Head of caudate nucleus (tissue), 42 donors: ENCODE results near the gene SUMF1.

Experiments
- DNase-seq, 42 donors: peaks; one replicate each; pipeline versions ENCODE4 v3.0.0 to v3.0.0-alpha.2; 2020 to 2021; ENCODE audit warnings: mixed read lengths in 7 of 42
- intact Hi-C: fragments of 100-400 bp; cut with DNase I; formaldehyde crosslinking; loops from one replicate; pipeline ENCODE4 v1.15.0; 2022

SUMF1 gene

DNA sequence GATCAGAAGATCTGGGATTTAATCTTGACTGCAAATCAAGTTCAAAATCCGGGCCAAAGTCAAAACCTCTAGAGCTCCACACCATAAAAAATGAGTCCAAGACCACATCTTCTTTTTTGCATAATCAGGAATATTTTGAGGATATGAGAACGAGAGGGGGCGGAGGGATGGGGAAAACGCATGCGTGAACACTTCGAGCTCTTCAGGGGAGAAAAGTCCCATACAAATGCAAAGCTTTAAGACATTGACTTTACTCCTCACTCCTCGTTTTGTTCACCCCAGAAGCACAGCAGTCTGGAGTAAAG is 68.2 kb downstream of the SUMF1 start:
- intact Hi-C loops = no loop called here
- peak in 41 of 42 donors; percentile 9 to 71 (median 37) for DNase-seq

DNA sequence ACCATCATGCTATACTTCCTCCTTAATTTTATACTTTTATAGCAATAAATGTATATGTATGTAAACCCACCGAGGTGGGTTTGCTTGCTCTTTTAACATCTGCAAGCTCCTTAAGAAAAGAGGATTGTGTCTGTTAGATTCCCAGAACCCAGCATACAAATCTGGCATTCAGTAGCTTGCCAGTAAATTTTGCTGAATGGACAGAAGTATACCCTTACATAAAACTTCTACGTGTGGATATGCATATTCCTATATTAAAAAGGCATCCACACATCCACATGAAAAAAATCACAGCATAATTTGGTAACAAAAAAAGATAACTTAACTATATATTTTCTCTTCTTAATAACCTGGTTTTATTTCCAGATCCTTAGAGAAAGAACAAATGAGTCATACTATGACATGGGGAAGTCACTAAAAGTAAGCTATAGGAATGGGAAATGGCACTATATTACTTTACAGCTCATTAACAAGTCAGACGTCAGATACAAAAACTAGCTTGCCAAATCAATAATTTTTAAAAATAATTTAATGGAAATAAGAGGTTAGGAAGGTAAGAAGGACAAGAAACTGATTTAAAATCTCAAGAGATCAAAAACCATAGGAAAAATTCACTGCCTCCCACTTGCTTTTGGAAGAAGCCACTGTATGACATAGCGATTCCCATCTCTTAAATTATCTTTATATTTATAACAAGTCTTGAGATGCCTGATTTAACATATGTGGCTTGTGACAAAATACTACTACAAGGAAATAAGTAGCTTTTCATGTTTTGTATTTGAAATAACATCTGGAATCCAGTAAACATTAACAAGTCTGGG is 68.7 kb downstream of the SUMF1 start:
- no peak for DNase-seq
- intact Hi-C loops = no loop called here

DNA sequence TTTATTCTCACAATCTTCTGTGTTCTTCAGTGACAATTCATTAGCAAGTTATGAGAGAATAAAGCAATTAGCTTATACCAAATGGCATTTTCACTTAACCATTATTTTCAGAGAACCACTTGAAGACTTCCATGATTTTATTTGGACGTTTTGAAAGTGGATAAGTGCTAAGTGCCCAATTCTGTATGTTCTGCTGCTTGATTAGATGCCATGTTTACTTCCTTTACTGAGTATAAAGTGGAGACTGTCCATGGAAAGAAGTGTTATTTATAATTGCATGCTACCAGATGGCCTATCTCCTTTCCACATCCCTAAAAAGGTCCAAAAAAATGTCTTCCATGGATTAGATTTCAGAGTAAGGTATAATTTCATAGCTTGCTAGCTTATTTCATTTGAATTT is 69.6 kb downstream of the SUMF1 start:
- no peak for DNase-seq
- intact Hi-C loops = no loop called here

- DNase-seq = no peak
- intact Hi-C loops = no loop called here
Observed at GRCh38 chr3:4396542-4396941, 70.5 kb downstream of the SUMF1 start.

DNA sequence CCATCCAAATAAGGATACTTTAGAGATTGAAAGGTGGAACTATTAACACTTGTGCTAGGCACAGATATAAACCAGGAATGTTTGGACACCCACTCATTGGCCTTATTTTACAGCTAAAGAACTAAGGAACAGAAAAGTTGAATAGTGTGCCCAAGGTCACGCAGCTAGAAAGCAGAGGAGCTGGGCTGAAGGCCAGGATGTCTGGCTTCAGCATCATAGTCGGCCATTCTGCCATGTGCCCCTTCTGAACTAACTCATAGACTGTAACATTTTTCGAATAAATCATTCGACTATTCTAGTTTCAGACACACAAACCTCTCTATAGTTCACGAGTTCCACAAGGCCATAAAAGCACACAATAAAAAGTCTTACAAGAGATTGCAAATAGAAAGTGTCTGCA is 71.1 kb downstream of the SUMF1 start:
- DNase-seq = no peak
- intact Hi-C loops = no loop called here

DNA sequence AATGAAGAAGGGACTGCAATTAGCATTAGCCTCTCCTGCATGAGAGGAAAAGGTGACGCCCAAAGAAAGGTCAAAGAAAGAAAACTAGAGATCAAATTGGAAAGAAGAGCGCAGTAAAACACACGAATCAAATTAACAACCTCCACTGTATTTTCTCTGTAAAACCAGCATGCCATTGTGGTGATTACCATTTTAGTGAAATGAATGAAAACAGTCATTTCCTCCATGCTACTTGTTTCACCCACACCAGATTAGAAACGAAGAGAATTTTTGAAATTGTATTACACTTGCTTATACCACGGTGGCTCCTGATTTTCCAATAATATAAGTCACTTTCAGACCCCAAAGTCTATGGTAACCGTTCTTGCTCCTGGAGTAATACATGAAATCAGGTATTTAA is 71.6 kb downstream of the SUMF1 start:
- intact Hi-C loops = no loop called here

DNA sequence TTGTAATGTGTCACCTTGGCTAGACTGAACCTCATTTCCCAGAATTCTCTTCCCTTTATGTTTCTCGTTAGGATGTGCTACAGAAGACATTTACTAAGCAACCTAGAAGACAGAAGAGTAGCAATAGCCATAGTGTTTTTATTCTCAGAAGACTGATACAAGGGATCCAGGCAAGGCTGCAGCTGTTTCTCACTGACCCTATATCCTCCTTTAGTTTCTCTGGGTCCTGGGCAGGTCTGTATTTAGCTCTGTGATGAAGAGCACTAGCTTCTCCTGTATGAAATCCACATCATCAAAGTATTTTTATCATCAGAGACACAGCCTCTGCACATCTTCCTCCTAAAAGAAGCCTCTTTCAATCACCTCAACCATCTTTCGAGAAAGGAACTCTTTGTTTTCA is 72.5 kb downstream of the SUMF1 start:
- intact Hi-C loops = no loop called here
- DNase-seq = no peak

More for the DNA sequence above, 71.6 kb downstream of the SUMF1 start:
- no peak for DNase-seq

DNA sequence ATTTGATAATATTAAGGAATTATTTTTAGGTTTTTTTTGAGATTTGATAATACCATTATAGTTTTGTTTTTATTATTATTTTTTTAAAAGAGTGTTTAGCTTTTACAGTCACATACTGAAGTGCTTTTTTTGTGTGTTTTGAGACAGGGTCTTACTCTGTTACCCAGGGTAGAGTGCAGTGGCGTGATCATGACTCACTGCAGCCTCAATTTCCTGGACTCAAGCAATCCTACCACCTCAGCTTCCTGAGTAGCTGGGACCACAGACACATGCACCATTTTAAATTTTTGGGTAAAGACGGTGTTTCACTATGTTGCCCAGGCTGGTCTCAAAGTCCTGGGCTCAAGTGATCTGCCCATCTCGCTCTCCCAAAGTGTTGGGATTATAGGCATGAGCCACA is 73.0 kb downstream of the SUMF1 start:
- intact Hi-C loops = no loop called here
- DNase-seq = no peak

GRCh38 chr3:4392992-4393391 is 74.1 kb downstream of the SUMF1 start:
- DNase-seq = no peak
- intact Hi-C loops = no loop called here

DNA sequence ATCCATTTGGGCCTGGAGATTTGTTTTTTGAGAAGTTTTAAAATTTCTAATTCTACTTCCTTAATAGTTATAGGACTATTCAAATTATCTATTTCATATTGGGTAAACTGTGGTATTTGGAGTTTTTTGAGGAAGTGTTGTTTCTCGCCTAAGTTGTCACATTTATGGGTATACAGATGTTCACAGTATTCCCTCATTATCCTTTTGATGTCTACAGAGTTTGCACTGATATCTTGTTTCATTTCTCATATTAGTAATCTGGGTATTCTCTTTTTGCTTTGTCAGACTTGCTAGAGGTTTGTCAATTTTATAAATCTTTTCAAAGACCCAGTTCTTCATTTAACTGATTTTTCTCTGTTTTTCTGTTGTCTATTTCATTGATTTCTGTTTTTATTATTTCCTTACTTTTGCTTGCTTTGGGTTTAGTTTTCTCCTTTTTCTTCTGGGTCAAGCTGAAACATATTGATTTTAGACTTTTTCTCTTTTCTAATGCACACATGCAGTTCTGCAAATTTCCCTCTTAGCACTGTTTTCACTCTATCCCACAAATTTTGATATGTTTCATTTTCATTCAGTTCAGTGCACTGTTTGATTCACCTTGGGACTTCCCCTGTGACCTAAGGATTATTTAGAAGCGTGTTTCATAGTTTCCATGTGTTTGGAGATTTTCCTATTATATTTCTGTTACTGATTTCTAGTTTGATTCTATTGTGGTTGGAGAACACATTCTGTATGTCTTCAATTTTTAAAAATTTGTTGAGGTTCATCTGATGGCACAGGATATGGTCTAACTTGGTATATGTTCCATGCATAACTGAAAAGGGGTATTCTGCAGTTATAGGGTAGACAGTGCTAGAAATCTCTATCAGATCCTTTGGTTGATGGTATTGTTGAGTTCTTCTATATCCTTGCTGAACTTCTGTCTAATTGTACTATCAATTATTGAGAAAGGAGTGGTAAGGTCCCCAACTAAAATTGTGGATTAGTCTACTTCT is 79.6 kb downstream of the SUMF1 start:
- no peak for DNase-seq
- intact Hi-C loops = no loop called here

- no peak for DNase-seq
- intact Hi-C loops = no loop called here
Observed at GRCh38 chr3:4385201-4385600, 81.9 kb downstream of the SUMF1 start.

- DNase-seq = no peak
- intact Hi-C loops = no loop called here
Observed at GRCh38 chr3:4380013-4380412, 87.1 kb downstream of the SUMF1 start.

GRCh38 chr3:4376499-4376898 is 90.6 kb downstream of the SUMF1 start:
- intact Hi-C loops = no loop called here
- no peak for DNase-seq

- no peak for DNase-seq
- intact Hi-C loops = no loop called here
Observed at GRCh38 chr3:4375911-4376310, 91.2 kb downstream of the SUMF1 start.

DNA sequence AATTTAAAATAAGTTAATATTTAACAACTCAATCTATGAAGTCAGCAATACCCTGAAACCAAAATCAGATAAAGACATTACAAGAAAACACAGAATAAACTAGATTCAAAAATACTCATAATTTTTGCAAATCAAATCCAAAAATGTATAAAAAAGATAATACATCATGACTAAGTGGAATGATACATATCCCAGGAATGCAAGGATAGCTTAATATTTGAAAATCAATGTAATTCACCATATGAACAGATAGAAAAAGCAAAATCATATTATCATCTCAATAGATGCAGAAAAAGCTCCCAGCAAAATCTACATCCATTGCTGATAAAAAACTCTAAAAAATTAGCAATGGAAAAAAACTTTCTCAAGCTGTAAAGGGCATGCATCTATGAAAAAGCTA is 93.4 kb downstream of the SUMF1 start:
- intact Hi-C loops = no loop called here
- no peak for DNase-seq

DNA sequence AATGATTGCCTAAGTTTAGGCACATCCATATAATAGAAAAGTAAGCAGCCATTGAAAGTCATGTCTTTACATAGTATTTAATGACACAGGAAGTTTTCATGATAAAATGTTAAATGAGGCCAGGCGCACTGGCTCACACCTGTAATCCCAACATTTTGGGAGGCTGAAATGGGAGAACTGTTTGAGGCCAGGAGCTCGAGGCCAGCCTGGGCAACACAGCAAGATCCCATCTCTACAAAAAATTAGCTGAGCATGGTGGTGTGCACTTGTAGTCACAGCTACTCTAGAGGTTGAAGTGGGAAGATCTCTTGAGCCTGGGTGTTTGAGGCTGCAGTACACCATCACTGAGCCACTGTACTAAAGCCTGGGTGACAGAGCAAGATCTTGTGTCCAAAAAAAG is 104.5 kb downstream of the SUMF1 start:
- intact Hi-C loops = no loop called here
- DNase-seq = no peak

GRCh38 chr3:4360817-4361216 is 106.3 kb downstream of the SUMF1 start:
- no peak for DNase-seq
- intact Hi-C loops = no loop called here

DNA sequence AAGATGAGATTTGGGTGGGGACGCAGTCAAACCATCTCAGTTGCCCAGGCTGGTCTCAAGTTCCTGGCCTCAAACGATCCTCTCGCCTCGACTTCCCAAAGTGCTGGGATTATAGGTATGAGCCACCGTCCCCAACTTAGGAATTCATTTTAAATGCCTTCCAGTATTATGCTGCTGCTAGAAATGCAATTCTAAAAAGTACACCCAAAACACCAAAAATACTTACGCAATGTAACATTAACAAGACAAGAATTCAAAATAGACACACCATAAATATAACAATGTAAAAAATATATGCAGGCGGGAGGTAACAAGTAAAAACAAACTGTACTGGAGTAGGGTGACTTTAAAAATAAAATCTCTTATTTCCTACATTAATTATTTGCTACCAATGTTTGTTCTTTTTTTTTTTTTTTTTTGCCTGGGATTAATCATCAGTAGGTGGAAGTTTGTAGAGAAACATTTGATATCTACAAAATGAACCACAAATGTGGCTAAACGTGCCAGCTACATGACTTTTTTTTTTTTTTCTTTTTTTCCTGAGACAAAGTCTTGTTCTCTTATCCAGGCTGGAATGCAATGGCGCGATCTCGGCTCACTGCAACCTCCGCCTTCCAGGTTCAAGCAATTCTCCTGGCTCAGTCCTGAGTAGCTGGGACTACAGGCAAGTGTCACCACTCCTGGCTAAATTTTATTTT is 107.1 kb downstream of the SUMF1 start:
- DNase-seq = no peak
- intact Hi-C loops = no loop called here

- intact Hi-C loops = no loop called here
- DNase-seq = no peak
Observed at GRCh38 chr3:4358273-4358672, 108.8 kb downstream of the SUMF1 start.
